K562 (cell line): ENCODE results near the gene METAP2. TPM values are rescaled to one million over a fixed set of nuclear protein-coding genes. Genes with fewer than 3 reads are reported as not detected.

Experiments
- ATF7 ChIP-seq: fragments of 450-650 bp; IDR thresholded peaks from 2 replicates; pipeline ENCODE4 v1.7.1; 2014; ENCODE audit warnings: mild to moderate bottlenecking, moderate library complexity
- CBFA2T2 ChIP-seq: fragments of 450-650 bp; conservative IDR thresholded peaks from 2 replicates; pipeline ENCODE4 v1.6.1; 2017; ENCODE audit warnings: mild to moderate bottlenecking
- CBX1 ChIP-seq: sonication (generic); IDR thresholded peaks from 2 replicates; pipeline ENCODE4 v1.6.1; 2016; ENCODE audit warnings: antibody characterized with exemption, low read depth, mild to moderate bottlenecking
- FOXJ2 ChIP-seq: fragments of 200-800 bp; sonication (Bioruptor generic); IDR thresholded peaks from 2 replicates; pipeline ENCODE4 v1.6.1; 2016; ENCODE audit warnings: missing genetic modification characterization, missing compliant biosample characterization
- MYBL2 ChIP-seq, 2 experiments: fragments of 450-650 bp in 1 of 2; sonication (generic) in 1 of 2; formaldehyde crosslinking in 1 of 2; IDR thresholded peaks; 2 replicates each; pipeline versions ENCODE4 v1.6.1 to v1.8.1; 2017 to 2022; ENCODE audit warnings: borderline replicate concordance in 1 of 2, inconsistent platforms in 1 of 2, low read depth in 1 of 2, mild to moderate bottlenecking in 1 of 2, missing genetic modification reagents in 1 of 2, moderate library complexity in 1 of 2
- NCOA4 ChIP-seq: fragments of 450-650 bp; IDR thresholded peaks from 2 replicates; pipeline ENCODE4 v1.6.1; 2018; ENCODE audit warnings: mild to moderate bottlenecking; ENCODE audit not compliant: partially characterized antibody
- PCBP1 ChIP-seq: fragments of 200-400 bp; formaldehyde crosslinking; IDR thresholded peaks from 2 replicates; pipeline ENCODE4 v1.6.1; 2018; ENCODE audit warnings: mild to moderate bottlenecking, low read depth, low read length; ENCODE audit not compliant: poor library complexity, severe bottlenecking
- POLR2AphosphoS5 ChIP-seq: IDR thresholded peaks from 2 replicates; pipeline ENCODE4 v1.6.1; 2011; ENCODE audit warnings: mild to moderate bottlenecking, low read depth, low read length, moderate library complexity; ENCODE audit not compliant: control insufficient read depth, insufficient read depth
- SETDB1 ChIP-seq: IDR thresholded peaks from one replicate; pipeline ENCODE4 v1.6.1; 2012; ENCODE audit warnings: low read length, control low read depth, inconsistent platforms
- SMAD2 ChIP-seq: fragments of 150-350 bp; IDR thresholded peaks from 2 replicates; pipeline ENCODE4 v1.6.1; 2014; ENCODE audit warnings: low read depth, mild to moderate bottlenecking, low read length
- TGIF2 ChIP-seq: sonication (generic); formaldehyde crosslinking; IDR thresholded peaks from 2 replicates; pipeline ENCODE4 v1.8.1; 2022; ENCODE audit warnings: mild to moderate bottlenecking, missing genetic modification reagents, moderate library complexity
- ZKSCAN8 ChIP-seq: fragments of 200-800 bp; sonication (Bioruptor generic); IDR thresholded peaks from 2 replicates; pipeline ENCODE4 v1.6.1; 2016; ENCODE audit warnings: missing genetic modification characterization, missing compliant biosample characterization
- ZNF165 ChIP-seq: fragments of 250-450 bp; sonication (Bioruptor Pico); IDR thresholded peaks from 2 replicates; pipeline ENCODE4 v1.4.0; 2020; ENCODE audit warnings: borderline replicate concordance
- ZNF197 ChIP-seq: fragments of 200-800 bp; sonication (Bioruptor generic); IDR thresholded peaks from 2 replicates; pipeline ENCODE4 v1.6.1; 2016; ENCODE audit warnings: low read depth, missing genetic modification characterization, missing compliant biosample characterization
- ZNF274 ChIP-seq: IDR thresholded peaks from 2 replicates; pipeline ENCODE4 v1.6.1; 2011; ENCODE audit warnings: low read depth, mild to moderate bottlenecking, low read length, moderate library complexity, borderline replicate concordance
- ZNF436 ChIP-seq: fragments of 250-450, 450-650 bp; sonication (Bioruptor Pico); formaldehyde crosslinking; IDR thresholded peaks from 2 replicates; pipeline ENCODE4 v1.7.0; 2020; ENCODE audit warnings: mild to moderate bottlenecking
- ZNF57 ChIP-seq: fragments of 450-650 bp; formaldehyde crosslinking; IDR thresholded peaks from 2 replicates; pipeline ENCODE4 v1.4.0; 2020; ENCODE audit warnings: mild to moderate bottlenecking, moderate library complexity
- polyA plus RNA-seq, 8 experiments: library from polyadenylated mRNA; depleted of rRNA in 4 of 8; stranded (reverse) in 5 of 8; unstranded in 3 of 8; fragments of >200 nt; fragmentation: Nextera tagmentation in 2 of 8; fragmentation: Illumina TruSeq in 1 of 8; extraction: Ambion mirVana in 2 of 8; extraction: Trizol in 1 of 8; gene quantifications; 2 replicates each; pipeline versions ENCODE4 v1.2.1 to v1.2.3, GENCODE V29; 2011 to 2014; ENCODE audit warnings: inconsistent platforms in 1 of 8, missing spikeins in 1 of 8
- total RNA-seq, 7 experiments: library from RNA; depleted of rRNA in 6 of 7; stranded (reverse); fragments of >200 nt in 6 of 7; fragmentation: Illumina TruSeq in 2 of 7; extraction: Trizol in 2 of 7; gene quantifications; 2 replicates each; pipeline versions ENCODE4 v1.2.1 to v1.2.3, GENCODE V29; 2011 to 2021; ENCODE audit warnings: low replicate concordance in 1 of 7
- TF ChIP-seq, protein P1 (sequence below): fragments of 250-450 bp; sonication (Bioruptor Pico); IDR thresholded peaks from 2 replicates; pipeline ENCODE4 v1.4.0; 2020
- TF ChIP-seq, protein P2 (sequence below): fragments of 250-450 bp; sonication (Bioruptor Pico); IDR thresholded peaks from 2 replicates; pipeline ENCODE4 v1.5.0; 2021; ENCODE audit warnings: mild to moderate bottlenecking, moderate library complexity

METAP2 gene
- total and polyA plus RNA-seq, 9 of the 15 experiments (the other 6 are each of a cell fraction or from before 2014, with no cell fraction given): 75.5 to 205 (median 164) TPM

DNA sequence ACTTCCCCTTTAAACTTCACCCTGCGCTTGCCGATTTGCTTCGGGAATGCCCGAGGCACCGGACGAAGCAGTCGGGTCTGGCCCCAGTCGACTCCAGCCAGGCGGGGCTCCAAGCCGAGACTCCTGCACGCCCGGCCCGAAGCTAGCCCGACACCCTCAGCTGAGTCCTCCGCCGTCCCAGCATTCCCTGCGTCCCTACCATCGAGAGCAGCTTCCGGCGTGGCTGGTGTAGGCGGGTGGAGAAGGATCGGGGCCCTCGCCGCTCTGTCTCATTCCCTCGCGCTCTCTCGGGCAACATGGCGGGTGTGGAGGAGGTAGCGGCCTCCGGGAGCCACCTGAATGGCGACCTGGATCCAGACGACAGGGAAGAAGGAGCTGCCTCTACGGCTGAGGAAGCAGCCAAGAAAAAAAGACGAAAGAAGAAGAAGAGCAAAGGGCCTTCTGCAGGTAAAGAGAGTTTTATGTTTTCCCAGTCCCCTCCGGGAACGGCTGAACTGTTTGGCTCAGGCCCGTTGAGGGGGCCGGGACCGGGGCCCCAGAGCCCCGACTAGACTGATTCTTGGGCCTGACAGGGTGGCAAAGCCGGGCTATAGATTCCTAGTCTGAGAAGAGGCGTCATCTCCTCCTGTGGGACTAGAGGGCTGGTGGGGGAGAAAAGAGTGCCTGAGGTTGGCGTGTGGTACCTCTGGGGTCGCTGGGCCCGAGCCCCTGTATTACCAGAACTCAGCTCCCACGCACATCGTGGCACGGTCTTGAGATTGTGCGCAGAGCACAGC, at the start of gene METAP2 (continued):
- TF ChIP-seq, protein P1, sequence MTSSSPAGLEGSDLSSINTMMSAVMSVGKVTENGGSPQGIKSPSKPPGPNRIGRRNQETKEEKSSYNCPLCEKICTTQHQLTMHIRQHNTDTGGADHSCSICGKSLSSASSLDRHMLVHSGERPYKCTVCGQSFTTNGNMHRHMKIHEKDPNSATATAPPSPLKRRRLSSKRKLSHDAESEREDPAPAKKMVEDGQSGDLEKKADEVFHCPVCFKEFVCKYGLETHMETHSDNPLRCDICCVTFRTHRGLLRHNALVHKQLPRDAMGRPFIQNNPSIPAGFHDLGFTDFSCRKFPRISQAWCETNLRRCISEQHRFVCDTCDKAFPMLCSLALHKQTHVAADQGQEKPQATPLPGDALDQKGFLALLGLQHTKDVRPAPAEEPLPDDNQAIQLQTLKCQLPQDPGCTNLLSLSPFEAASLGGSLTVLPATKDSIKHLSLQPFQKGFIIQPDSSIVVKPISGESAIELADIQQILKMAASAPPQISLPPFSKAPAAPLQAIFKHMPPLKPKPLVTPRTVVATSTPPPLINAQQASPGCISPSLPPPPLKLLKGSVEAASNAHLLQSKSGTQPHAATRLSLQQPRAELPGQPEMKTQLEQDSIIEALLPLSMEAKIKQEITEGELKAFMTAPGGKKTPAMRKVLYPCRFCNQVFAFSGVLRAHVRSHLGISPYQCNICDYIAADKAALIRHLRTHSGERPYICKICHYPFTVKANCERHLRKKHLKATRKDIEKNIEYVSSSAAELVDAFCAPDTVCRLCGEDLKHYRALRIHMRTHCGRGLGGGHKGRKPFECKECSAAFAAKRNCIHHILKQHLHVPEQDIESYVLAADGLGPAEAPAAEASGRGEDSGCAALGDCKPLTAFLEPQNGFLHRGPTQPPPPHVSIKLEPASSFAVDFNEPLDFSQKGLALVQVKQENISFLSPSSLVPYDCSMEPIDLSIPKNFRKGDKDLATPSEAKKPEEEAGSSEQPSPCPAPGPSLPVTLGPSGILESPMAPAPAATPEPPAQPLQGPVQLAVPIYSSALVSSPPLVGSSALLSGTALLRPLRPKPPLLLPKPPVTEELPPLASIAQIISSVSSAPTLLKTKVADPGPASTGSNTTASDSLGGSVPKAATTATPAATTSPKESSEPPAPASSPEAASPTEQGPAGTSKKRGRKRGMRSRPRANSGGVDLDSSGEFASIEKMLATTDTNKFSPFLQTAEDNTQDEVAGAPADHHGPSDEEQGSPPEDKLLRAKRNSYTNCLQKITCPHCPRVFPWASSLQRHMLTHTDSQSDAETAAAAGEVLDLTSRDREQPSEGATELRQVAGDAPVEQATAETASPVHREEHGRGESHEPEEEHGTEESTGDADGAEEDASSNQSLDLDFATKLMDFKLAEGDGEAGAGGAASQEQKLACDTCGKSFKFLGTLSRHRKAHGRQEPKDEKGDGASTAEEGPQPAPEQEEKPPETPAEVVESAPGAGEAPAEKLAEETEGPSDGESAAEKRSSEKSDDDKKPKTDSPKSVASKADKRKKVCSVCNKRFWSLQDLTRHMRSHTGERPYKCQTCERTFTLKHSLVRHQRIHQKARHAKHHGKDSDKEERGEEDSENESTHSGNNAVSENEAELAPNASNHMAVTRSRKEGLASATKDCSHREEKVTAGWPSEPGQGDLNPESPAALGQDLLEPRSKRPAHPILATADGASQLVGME (CRISPR knock-in tag): peak; percentile 36; the same call in 1 of the 2 replicates
- TF ChIP-seq ZNF165 (CRISPR knock-in tag): no peak
- peak; percentile 98 for TF ChIP-seq POLR2AphosphoS5
- TF ChIP-seq, protein P2, sequence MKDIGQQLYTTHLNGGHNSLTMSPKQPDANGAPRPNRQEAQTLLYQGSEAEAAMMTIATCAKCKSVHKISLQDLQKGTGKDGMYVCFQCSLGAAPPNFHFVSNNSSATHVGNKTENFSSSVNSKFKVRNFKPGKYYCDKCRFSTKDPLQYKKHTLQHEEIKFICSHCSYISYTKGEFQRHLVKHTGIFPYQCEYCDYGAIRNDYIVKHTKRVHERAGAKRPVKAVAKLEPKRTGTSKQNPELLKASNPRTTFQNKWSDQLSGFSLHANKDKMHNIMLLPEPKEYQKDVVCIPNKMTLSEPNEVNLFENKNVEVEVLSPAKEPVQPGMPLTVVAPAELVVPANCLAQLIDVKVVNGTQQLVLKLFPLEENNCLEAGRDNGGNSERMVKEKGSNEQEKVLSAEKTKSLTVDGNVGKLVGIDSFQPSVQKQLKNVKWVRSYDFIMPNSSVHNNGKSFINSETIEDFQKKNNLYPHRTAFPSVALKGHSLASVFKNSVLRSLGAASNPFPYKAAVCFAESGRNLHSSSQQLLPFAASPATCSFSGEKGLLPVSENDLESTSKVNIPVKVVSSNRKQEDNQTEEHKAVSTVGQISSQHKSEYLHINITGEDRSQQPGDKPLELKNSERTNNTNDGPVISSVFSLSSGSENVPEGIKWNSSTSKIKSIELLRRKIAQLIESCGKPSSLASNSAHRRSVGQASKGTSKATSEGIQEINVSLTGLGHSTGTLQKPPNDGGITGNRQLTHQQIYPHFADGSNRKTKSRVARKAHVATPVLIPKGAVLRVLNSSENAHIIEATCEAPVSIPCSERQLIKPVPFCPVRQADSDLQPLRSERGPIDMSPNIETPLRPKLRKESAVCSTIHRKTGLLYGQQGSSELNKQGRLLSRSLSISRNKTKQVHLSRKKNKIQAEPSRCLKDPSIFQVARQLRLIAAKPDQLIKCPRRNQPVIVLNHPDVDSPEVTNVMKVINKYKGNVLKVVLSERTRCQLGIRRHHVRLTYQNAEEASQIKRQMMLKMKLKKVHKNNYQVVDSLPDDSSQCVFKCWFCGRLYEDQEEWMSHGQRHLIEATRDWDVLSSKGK: no peak
- no peak for TF ChIP-seq ZNF57 (CRISPR knock-in tag)
- no peak for TF ChIP-seq MYBL2 (IDR thresholded peaks at IDR 0.05; ENCODE audit: low read depth)
- TF ChIP-seq MYBL2 (CRISPR knock-in tag; IDR thresholded peaks at IDR 0.05; ENCODE audit: borderline replicate concordance): no peak
- TF ChIP-seq PCBP1: peak; percentile 70
- TF ChIP-seq SETDB1: no peak
- no peak for TF ChIP-seq TGIF2 (CRISPR knock-in tag)
- 0 out of 2 replicates have a peak, but pooled peaks have one; percentile 23 for TF ChIP-seq CBX1
- TF ChIP-seq CBFA2T2: no peak
- no peak for TF ChIP-seq FOXJ2 (tag)
- no peak for TF ChIP-seq ZNF197 (CRISPR knock-in tag)
- peak; percentile 53 for TF ChIP-seq ATF7
- TF ChIP-seq SMAD2: no peak
- TF ChIP-seq ZKSCAN8 (CRISPR knock-in tag): no peak
- TF ChIP-seq ZNF436: no peak
- no peak for TF ChIP-seq NCOA4
- no peak for TF ChIP-seq ZNF274
